HL-60 (cell line): Measurements from ENCODE around the gene SLC6A7.

Source experiments
- DNase-seq, 2 experiments: peaks; one replicate each; pipeline ENCODE4 v3.0.0-alpha.2; 2010 to 2020; ENCODE audit warnings: low read depth in 1 of 2, low spot score in 1 of 2
- H3K27ac ChIP-seq: fragments of 250-450 bp; sonication (Bioruptor Pico); replicated peaks from 2 replicates; pipeline ENCODE4 v1.5.1; 2020; ENCODE audit warnings: mild to moderate bottlenecking, moderate library complexity
- H3K27me3 ChIP-seq: fragments of 250-450 bp; sonication (Bioruptor Pico); 2 replicates; pipeline ENCODE4 v1.5.1; 2021; ENCODE audit warnings: mild to moderate bottlenecking, moderate library complexity; ENCODE audit not compliant: insufficient read depth, poor library complexity, severe bottlenecking
- H3K4me3 ChIP-seq: replicated peaks from 2 replicates; pipeline ENCODE4 v1.5.1; 2011; ENCODE audit warnings: mild to moderate bottlenecking, control low read depth, low read length; ENCODE audit not compliant: insufficient read depth
- GABPA ChIP-seq: IDR thresholded peaks from 2 replicates; pipeline ENCODE4 v1.6.1; 2012; ENCODE audit warnings: low read depth
- POLR2AphosphoS5 ChIP-seq: IDR thresholded peaks from 2 replicates; pipeline ENCODE4 v1.6.1; 2012; ENCODE audit warnings: low read depth
- SPI1 ChIP-seq: IDR thresholded peaks from 2 replicates; pipeline ENCODE4 v1.6.1; 2012; ENCODE audit warnings: low read depth, mild to moderate bottlenecking, borderline replicate concordance
- TF ChIP-seq, protein P1 (sequence below): IDR thresholded peaks from one replicate; pipeline ENCODE4 v1.5.1; 2011; ENCODE audit warnings: low read length, control low read depth, inconsistent platforms; ENCODE audit not compliant: insufficient read depth
- TF ChIP-seq, protein P2 (sequence below): IDR thresholded peaks from 2 replicates; pipeline ENCODE4 v1.6.1; 2012; ENCODE audit warnings: low read depth; ENCODE audit not compliant: insufficient replicate concordance

Gene SLC6A7

DNA sequence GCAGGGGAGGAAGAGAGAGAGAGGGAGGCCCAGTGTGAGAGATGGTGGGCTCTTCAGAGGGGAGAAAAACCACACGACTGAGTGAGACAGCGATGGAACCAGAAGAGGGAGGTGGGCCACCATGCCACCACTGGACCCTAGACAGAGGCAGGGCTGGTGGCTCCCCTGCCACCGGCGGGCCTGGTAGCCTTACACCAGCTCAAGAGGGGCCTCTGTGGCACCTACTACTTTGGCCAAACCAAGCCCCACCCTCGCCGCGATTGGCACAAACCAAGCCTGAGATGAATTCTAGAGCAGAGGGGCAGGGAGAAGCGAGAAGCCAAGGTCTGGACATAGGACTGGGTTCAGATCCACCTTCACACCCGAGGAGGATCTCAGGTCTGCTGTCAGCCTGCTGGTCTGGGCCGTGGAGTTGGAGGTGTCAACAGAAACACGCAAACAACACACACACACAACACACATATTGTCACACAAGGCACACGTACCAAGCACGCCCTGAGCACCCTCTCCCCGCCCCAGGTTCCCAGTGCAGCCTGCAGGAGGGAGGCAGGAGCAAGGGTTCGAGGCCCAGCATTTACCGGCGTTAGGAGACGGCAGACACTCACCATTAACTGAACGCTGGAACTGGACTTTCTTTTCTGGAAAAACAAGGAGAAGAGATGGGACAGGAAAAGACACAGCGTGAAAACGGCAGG is 49.4 kb downstream of the SLC6A7 start:
- DNase-seq: no peak
- H3K4me3 ChIP-seq: no peak overlapping the region
- TF ChIP-seq GABPA (no peak), SPI1 (no peak), POLR2AphosphoS5 (no peak)
- TF ChIP-seq, protein P1, sequence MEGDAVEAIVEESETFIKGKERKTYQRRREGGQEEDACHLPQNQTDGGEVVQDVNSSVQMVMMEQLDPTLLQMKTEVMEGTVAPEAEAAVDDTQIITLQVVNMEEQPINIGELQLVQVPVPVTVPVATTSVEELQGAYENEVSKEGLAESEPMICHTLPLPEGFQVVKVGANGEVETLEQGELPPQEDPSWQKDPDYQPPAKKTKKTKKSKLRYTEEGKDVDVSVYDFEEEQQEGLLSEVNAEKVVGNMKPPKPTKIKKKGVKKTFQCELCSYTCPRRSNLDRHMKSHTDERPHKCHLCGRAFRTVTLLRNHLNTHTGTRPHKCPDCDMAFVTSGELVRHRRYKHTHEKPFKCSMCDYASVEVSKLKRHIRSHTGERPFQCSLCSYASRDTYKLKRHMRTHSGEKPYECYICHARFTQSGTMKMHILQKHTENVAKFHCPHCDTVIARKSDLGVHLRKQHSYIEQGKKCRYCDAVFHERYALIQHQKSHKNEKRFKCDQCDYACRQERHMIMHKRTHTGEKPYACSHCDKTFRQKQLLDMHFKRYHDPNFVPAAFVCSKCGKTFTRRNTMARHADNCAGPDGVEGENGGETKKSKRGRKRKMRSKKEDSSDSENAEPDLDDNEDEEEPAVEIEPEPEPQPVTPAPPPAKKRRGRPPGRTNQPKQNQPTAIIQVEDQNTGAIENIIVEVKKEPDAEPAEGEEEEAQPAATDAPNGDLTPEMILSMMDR: no peak
- TF ChIP-seq, protein P2, sequence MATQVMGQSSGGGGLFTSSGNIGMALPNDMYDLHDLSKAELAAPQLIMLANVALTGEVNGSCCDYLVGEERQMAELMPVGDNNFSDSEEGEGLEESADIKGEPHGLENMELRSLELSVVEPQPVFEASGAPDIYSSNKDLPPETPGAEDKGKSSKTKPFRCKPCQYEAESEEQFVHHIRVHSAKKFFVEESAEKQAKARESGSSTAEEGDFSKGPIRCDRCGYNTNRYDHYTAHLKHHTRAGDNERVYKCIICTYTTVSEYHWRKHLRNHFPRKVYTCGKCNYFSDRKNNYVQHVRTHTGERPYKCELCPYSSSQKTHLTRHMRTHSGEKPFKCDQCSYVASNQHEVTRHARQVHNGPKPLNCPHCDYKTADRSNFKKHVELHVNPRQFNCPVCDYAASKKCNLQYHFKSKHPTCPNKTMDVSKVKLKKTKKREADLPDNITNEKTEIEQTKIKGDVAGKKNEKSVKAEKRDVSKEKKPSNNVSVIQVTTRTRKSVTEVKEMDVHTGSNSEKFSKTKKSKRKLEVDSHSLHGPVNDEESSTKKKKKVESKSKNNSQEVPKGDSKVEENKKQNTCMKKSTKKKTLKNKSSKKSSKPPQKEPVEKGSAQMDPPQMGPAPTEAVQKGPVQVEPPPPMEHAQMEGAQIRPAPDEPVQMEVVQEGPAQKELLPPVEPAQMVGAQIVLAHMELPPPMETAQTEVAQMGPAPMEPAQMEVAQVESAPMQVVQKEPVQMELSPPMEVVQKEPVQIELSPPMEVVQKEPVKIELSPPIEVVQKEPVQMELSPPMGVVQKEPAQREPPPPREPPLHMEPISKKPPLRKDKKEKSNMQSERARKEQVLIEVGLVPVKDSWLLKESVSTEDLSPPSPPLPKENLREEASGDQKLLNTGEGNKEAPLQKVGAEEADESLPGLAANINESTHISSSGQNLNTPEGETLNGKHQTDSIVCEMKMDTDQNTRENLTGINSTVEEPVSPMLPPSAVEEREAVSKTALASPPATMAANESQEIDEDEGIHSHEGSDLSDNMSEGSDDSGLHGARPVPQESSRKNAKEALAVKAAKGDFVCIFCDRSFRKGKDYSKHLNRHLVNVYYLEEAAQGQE: no peak
- no peaks in the 10 kb centered on the region for H3K27me3 ChIP-seq
- no peak overlapping the region for H3K27ac ChIP-seq

DNA sequence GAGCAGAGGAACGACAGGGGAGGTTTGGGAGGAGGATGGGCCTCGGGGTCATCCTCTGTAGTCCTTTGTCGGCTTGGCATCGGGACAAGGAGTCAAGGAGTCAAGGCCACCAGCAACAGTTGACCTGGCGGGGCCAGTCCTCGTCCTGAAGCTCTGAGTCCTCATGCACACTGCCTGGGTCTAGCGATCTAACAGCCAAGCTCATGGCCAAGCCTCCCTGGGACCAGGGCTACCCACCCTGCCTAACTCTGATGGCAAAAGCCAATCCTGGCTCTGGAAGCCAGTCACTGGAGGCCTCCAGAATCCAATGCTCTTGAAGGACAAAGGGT is 49.9 kb downstream of the SLC6A7 start:
- DNase-seq: no peak
- no peak overlapping the region for H3K4me3 ChIP-seq
- H3K27me3 ChIP-seq: no peaks in the 10 kb centered on the region
- no peak overlapping the region for H3K27ac ChIP-seq
- TF ChIP-seq POLR2AphosphoS5: no peak
- TF ChIP-seq, protein P2: no peak
- no peak for TF ChIP-seq SPI1
- TF ChIP-seq, protein P1: no peak
- TF ChIP-seq GABPA: no peak

DNA sequence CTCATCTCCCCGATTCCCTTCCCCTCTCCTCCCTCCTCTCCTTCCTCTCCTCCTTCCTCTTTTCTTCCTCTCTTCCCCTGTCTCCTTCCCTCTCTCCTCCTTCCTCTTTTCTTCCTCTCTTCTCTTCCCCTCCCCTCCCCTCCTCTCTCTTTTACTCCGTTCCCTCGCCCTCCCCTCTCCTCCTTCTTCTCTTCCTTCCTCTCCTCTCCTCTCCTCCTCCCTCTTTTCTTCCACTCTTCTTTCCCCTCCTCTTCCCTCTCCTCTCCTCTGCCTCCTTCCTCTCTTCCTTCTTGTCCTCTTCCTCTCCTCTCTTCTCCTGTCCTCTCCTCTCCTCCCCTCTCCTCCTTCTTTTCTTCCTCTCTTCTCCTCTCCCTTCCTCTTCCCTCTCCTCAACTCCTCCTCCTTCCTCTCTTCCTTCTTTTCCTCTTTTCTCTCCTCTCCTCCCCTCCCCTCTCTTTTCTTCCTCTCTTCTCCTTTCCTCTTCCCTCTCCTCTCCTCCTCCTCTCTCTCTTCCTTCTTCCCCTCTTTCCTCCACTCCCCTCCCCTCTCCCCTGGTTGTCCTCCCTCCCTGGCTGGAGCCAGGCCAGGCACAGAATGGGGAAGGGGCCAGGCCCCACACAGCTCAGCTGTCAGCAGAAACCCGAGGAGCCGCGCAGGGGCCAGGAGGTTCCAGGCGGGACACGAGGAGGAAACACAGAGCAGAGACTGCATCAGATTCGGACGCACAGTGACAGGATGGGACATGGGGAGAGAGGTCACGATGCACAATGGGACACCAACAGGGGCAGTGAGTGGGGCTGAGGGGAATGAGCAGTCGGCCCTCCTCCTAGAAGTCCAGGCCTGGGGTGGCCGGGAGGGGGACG is 51.7 kb downstream of the SLC6A7 start:
- no peak for DNase-seq
- TF ChIP-seq GABPA (no peak), SPI1 (no peak), POLR2AphosphoS5 (no peak)
- TF ChIP-seq, protein P2: no peak
- TF ChIP-seq, protein P1: no peak
- Histone ChIP-seq H3K4me3 (no peak overlapping the region), H3K27ac (no peak overlapping the region), H3K27me3 (no peaks in the 10 kb centered on the region)
